ENCODE measurements around the gene PRRX1.

GRCh38 chr1:170732252-170732588 lies 68.3 kb downstream of the PRRX1 start:
- TF ChIP-seq CHD4 (IDR thresholded peaks at IDR 0.05; ENCODE audit: borderline replicate concordance, low read length) (no peak), HDAC1 (CRISPR knock-in tag; IDR thresholded peaks at IDR 0.05) (no peak), CHCHD3 (CRISPR knock-in tag; IDR thresholded peaks at IDR 0.05) (no peak), ZBTB33 (CRISPR knock-in tag; IDR thresholded peaks at IDR 0.05) (no peak), IRF1 (CRISPR knock-in tag; IDR thresholded peaks at IDR 0.05; ENCODE audit: low read depth) (no peak), ZSCAN29 (CRISPR knock-in tag; conservative IDR thresholded peaks at IDR 0.05) (no peak), ZNF274 (CRISPR knock-in tag; IDR thresholded peaks at IDR 0.05) (no peak)

Data from HepG2 (cell line).